ENCODE data around the gene PIWIL1.

Gene PIWIL1

GRCh38 chr12:130337488-130338303 lies at the start of gene PIWIL1:
Gene PIWIL1 (plus strand): TSS chr12:130337887. CDS start chr12:130342592, 4,705 bp downstream.
- DNase-seq = no peak
- TF ChIP-seq CTCF (IDR thresholded peaks at IDR 0.05) = no peak
- Mint-ChIP-seq H3K36me3 (ENCODE audit: low read depth) (no peaks in the 10 kb centered on the region), H3K4me1 (peaks cover 5% of the 10 kb centered on the region), H3K27ac (no peak within 1 kb of the TSS), H3K27me3 (ENCODE audit: low read depth, poor library complexity) (peaks cover 28% of the 10 kb centered on the region), H3K4me3 (no peak within 1 kb of the TSS), H3K9me3 (peaks cover 18% of the 10 kb centered on the region)

- TF ChIP-seq CTCF (IDR thresholded peaks at IDR 0.05) = no peak
- Mint-ChIP-seq H3K4me1 (peaks cover 19% of the 10 kb centered on the region), H3K27ac (no peak overlapping the region), H3K27me3 (ENCODE audit: low read depth, poor library complexity) (peaks cover 14% of the 10 kb centered on the region), H3K9me3 (peaks cover 56% of the 10 kb centered on the region), H3K36me3 (ENCODE audit: low read depth) (peaks cover 9% of the 10 kb centered on the region), H3K4me3 (no peak overlapping the region)
- no peak for DNase-seq
Observed at GRCh38 chr12:130288206-130288605, 49.5 kb upstream of the PIWIL1 start.

GRCh38 chr12:130288691-130289090 lies 49.0 kb upstream of the PIWIL1 start:
- DNase-seq = no peak
- Mint-ChIP-seq H3K27ac (no peak overlapping the region), H3K9me3 (peaks cover 54% of the 10 kb centered on the region), H3K36me3 (ENCODE audit: low read depth) (peaks cover 9% of the 10 kb centered on the region), H3K27me3 (ENCODE audit: low read depth, poor library complexity) (peaks cover 17% of the 10 kb centered on the region), H3K4me1 (peaks cover 19% of the 10 kb centered on the region), H3K4me3 (no peak overlapping the region)
- no peak for TF ChIP-seq CTCF (IDR thresholded peaks at IDR 0.05)

GRCh38 chr12:130290114-130290513 lies 47.6 kb upstream of the PIWIL1 start:
- Mint-ChIP-seq H3K4me1 (peaks cover 19% of the 10 kb centered on the region), H3K9me3 (peaks cover 39% of the 10 kb centered on the region), H3K36me3 (ENCODE audit: low read depth) (no peaks in the 10 kb centered on the region), H3K27me3 (ENCODE audit: low read depth, poor library complexity) (peaks cover 17% of the 10 kb centered on the region), H3K27ac (no peak overlapping the region), H3K4me3 (no peak overlapping the region)
- no peak for TF ChIP-seq CTCF (IDR thresholded peaks at IDR 0.05)
- no peak for DNase-seq

GRCh38 chr12:130298322-130299021 lies 39.2 kb upstream of the PIWIL1 start:
- no peak for DNase-seq
- Mint-ChIP-seq H3K9me3 (peaks cover 6% of the 10 kb centered on the region), H3K4me1 (peaks cover 19% of the 10 kb centered on the region), H3K4me3 (no peak overlapping the region), H3K27me3 (ENCODE audit: low read depth, poor library complexity) (peaks cover 17% of the 10 kb centered on the region), H3K27ac (no peak overlapping the region), H3K36me3 (ENCODE audit: low read depth) (no peaks in the 10 kb centered on the region)
- TF ChIP-seq CTCF (IDR thresholded peaks at IDR 0.05) = no peak
